HG03571 (cell line): Measurements from ENCODE around the gene PODNL1.

Source experiments
- ATAC-seq: cut with Tn5 transposase; IDR thresholded peaks from one replicate; pipeline ENCODE4 v1.9.1; 2021; ENCODE audit not compliant: unreplicated experiment

Gene PODNL1

GRCh38 chr19:13896227-13896626 is 42.0 kb downstream of the PODNL1 start:
- no peak for ATAC-seq

- ATAC-seq = no peak
Measured at GRCh38 chr19:13894552-13894951, 43.7 kb downstream of the PODNL1 start.

GRCh38 chr19:13892870-13893269 is 45.3 kb downstream of the PODNL1 start:
- ATAC-seq = no peak

DNA sequence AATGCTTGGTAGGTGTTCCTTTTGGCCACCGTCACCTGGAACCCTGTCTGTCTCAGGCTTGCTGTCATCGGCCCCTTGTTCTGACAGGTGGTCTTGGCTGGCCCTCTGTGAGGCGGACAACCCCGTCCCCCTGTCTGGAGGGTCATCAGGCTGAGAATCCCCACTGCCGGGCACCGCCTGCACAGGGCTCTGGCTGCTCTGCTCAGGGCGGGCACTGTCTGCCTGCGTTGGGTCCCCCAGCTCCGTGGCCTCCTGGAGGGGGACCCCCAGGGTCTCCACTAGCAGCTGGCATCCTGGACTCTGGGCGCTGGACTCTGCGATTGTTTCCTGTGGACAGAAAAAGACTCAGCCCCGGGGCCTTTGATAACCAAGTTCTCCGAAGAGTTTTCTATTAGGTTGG is 48.1 kb downstream of the PODNL1 start:
- ATAC-seq = no peak

GRCh38 chr19:13888281-13888680 is 49.9 kb downstream of the PODNL1 start:
- no peak for ATAC-seq

GRCh38 chr19:13887517-13887916 is 50.7 kb downstream of the PODNL1 start:
- ATAC-seq = no peak

DNA sequence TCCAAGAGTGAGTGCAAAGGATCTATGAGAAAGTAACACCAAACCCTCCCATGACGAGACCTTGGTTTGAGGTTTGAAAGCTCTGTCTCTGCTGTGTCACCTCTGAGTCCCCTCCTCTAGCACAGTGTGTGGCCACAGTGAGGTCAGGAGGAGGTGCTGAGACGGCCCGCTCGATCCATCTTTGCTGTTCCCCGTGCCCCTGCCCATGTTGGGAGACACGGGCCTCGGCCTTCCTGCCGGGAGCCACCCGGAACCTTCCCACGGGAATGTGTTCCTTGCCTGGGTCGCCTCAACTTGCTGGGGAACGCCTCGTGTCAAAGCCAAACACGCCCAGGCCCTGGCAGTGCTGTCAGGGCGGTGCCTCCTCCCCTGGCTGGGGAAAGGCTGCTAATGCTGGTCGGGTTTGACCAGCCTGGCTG is 51.2 kb downstream of the PODNL1 start:
- no peak for ATAC-seq

GRCh38 chr19:13885826-13886365 is 52.3 kb downstream of the PODNL1 start:
- no peak for ATAC-seq

DNA sequence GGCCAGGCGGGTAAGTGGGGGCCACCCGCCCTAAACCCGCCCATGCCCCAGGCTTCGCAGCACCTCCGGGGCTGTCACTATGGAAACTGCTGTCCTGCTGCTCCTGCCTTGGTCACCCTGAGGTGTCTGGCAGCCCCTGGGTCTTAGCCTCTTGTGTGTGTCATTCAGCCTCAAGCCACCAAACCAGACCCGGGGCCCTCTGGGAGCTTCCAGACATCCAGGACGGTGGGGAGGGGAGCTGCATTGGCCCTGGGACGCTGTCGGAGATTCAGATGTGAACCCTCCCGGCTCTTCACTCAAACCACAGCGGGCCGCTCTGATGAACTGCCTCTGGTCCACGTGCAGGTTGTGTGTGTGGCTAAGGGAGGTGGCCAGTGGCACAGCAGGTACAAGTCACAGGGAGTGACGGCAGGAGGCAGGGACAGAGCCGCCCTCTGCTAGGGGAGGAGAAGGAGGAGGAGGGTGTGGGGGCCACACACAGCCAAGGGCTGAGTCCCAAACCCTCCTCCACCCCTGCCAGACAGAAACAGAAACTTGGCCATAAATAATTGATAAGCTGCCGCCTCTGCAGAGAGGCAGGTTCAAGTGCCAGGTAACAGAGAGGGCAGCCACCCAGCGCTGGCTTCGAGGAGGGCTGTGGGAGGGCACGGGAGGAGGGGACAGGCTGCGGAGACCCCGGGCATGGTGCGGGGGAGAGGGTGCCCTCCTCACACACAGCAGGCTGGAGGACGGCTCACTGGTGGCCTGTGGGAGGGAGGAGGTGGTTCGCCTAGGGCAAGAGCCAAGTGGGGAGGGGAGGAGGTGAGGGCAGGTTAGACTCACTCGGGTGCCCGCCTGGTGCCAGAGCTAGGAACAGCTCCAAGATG is 53.3 kb downstream of the PODNL1 start:
- ATAC-seq = no peak

- ATAC-seq = no peak
Measured at GRCh38 chr19:13883516-13884064, 54.6 kb downstream of the PODNL1 start.

DNA sequence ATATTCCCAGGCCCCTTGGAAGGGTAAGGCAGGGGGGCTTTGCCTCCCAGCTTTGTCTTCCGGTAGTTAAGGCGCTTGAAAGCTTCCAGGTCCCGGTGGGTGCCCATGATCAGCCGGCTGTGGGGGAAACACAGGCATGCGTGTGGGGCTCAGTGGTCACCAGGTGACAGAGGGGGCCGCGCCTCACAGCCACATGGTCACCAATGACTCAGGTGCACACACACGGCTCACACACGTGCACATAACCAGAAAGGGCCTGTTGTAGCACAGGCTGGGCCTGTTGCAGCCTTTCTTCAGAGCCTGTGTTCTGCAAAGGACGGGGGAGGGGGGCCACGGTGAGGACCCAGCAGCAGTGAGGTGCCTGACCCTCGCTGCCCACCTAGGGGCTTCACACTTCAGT is 55.4 kb downstream of the PODNL1 start:
- ATAC-seq = no peak

DNA sequence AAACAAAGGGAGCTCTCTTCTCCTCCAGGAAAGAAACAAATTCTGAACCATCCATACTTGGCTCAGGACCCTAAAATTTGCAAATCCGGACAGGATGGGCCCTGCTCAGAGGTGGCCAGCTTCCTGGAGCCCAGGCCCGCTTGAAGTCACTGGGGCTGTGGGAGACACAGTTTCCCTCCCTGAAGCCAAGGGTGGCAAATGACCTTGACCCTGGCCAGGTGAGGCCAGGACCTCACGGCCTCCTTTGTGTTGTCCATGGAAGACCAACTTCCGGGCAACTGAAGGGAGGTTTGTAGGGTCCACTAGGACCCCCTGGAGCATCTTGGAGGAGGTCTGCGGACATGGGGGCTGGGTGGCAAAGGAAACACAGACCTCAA is 55.8 kb downstream of the PODNL1 start:
- ATAC-seq = no peak

DNA sequence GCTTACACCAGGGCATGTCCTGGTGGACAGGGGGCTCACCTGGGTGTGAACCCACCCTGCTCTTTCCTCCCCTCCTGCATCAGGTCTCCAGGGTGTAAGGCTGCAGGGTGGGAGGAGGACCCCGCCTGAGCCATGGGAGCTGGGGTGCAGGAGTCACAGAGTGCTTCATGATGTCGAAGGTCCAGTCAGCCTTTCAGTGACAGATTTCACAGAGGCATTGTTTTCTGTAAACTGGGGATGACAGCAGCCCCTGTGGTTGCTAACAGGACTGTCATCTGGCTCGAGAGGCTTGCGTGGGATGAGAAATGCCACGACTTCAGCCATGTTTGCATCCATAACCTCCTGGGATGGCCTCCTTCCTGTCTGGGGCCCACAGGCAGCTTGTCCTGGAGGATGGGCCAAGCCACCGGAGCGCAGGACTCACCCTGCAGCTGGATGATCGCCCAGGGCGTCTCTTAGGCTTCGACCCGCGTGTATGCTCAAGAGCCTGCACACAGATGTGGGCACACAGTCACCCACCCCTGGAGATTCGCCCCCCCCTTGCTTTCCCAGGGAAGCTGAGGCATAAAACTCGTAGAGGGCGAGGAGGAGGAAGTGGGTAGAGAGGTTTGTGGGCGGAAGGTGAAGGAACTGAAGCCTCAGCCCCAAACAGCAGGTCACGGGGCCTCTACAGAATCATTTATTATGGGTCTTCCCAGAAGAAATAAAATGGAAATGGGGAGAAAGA is 56.4 kb downstream of the PODNL1 start:
- ATAC-seq = no peak

- ATAC-seq = no peak
Measured at GRCh38 chr19:13881251-13881691, 56.9 kb downstream of the PODNL1 start.
